K562 (cell line): ENCODE data around the gene MOB1A. TPM values are rescaled to one million over a fixed set of nuclear protein-coding genes. Genes with fewer than 3 reads are reported as not detected.

Source experiments
- C11orf30 ChIP-seq: fragments of 450-650 bp; IDR thresholded peaks from 2 replicates; pipeline ENCODE4 v1.6.1; 2016; ENCODE audit warnings: low read depth, mild to moderate bottlenecking
- CHD2 ChIP-seq: IDR thresholded peaks from 2 replicates; pipeline ENCODE4 v1.6.1; 2011; ENCODE audit warnings: low read depth, low read length
- CREB1 ChIP-seq, 2 experiments: sonication (generic) in 1 of 2; formaldehyde crosslinking in 1 of 2; IDR thresholded peaks; 2 replicates each; pipeline versions ENCODE4 v1.6.1 to v1.8.0; 2012 to 2022; ENCODE audit warnings: inconsistent platforms in 1 of 2, mild to moderate bottlenecking in 1 of 2, missing genetic modification reagents in 1 of 2, moderate library complexity in 1 of 2
- DACH1 ChIP-seq: fragments of 450-650 bp; IDR thresholded peaks from 2 replicates; pipeline ENCODE4 v1.6.1; 2018; ENCODE audit not compliant: partially characterized antibody
- ERF ChIP-seq: fragments of 450-650 bp; formaldehyde crosslinking; IDR thresholded peaks from 2 replicates; pipeline ENCODE4 v1.4.0; 2020; ENCODE audit warnings: mild to moderate bottlenecking, mixed read lengths
- FOXJ2 ChIP-seq: fragments of 200-800 bp; sonication (Bioruptor generic); IDR thresholded peaks from 2 replicates; pipeline ENCODE4 v1.6.1; 2016; ENCODE audit warnings: missing genetic modification characterization, missing compliant biosample characterization
- MAFG ChIP-seq: fragments of 450-650 bp; conservative IDR thresholded peaks from 2 replicates; pipeline ENCODE4 v1.6.1; 2016; ENCODE audit warnings: missing genetic modification characterization, missing compliant biosample characterization
- MCM5 ChIP-seq: fragments of 450-650 bp; IDR thresholded peaks from 2 replicates; pipeline ENCODE4 v1.6.1; 2016; ENCODE audit warnings: low read depth
- OTX1 ChIP-seq: fragments of 450-650 bp; formaldehyde crosslinking; IDR thresholded peaks from 2 replicates; pipeline ENCODE4 v1.4.0; 2022; ENCODE audit warnings: mild to moderate bottlenecking
- PHB ChIP-seq: fragments of 250-450 bp; sonication (Bioruptor Pico); IDR thresholded peaks from 2 replicates; pipeline ENCODE4 v1.5.0; 2021
- PHF20 ChIP-seq: fragments of 450-650 bp; IDR thresholded peaks from 2 replicates; pipeline ENCODE4 v1.6.1; 2018; ENCODE audit not compliant: partially characterized antibody
- POLR3A ChIP-seq: IDR thresholded peaks from 2 replicates; pipeline ENCODE4 v1.6.1; 2011; ENCODE audit warnings: borderline replicate concordance, mild to moderate bottlenecking, moderate library complexity; ENCODE audit not compliant: insufficient read length, insufficient read depth; ENCODE audit errors: extremely low read depth
- POLR3G ChIP-seq: IDR thresholded peaks from 2 replicates; pipeline ENCODE4 v1.6.1; 2011; ENCODE audit not compliant: insufficient read length, insufficient replicate concordance; ENCODE audit errors: extremely low read depth
- SIN3B ChIP-seq: fragments of 450-650 bp; IDR thresholded peaks from 2 replicates; pipeline ENCODE4 v1.6.1; 2017; ENCODE audit warnings: low read depth, mild to moderate bottlenecking, moderate library complexity
- TCF15 ChIP-seq: fragments of 250-450 bp; sonication (Bioruptor Pico); IDR thresholded peaks from 2 replicates; pipeline ENCODE4 v1.8.0; 2022; ENCODE audit warnings: moderate library complexity, mild to moderate bottlenecking, inconsistent platforms
- TFE3 ChIP-seq: fragments of 450-650 bp; formaldehyde crosslinking; IDR thresholded peaks from 2 replicates; pipeline ENCODE4 v1.4.0; 2020; ENCODE audit warnings: mild to moderate bottlenecking, mixed read lengths
- YBX1 ChIP-seq: fragments of 450-650 bp; IDR thresholded peaks from 2 replicates; pipeline ENCODE4 v1.7.1; 2016; ENCODE audit warnings: mild to moderate bottlenecking
- ZEB2 ChIP-seq: fragments of 450-650 bp; IDR thresholded peaks from 2 replicates; pipeline ENCODE4 v1.6.1; 2016
- ZKSCAN3 ChIP-seq: fragments of 250-450 bp; sonication (Bioruptor Pico); IDR thresholded peaks from 2 replicates; pipeline ENCODE4 v1.4.0; 2020
- ZNF184 ChIP-seq: sonication (generic); formaldehyde crosslinking; IDR thresholded peaks from 2 replicates; pipeline ENCODE4 v1.5.0; 2020; ENCODE audit warnings: missing genetic modification reagents
- ZNF280A ChIP-seq: fragments of 450-650 bp; IDR thresholded peaks from 2 replicates; pipeline ENCODE4 v1.6.1; 2018; ENCODE audit warnings: mild to moderate bottlenecking, low read depth; ENCODE audit not compliant: partially characterized antibody
- ZNF395 ChIP-seq: fragments of 200-800 bp; sonication (Bioruptor generic); IDR thresholded peaks from 2 replicates; pipeline ENCODE4 v1.6.1; 2017; ENCODE audit warnings: missing genetic modification characterization, missing compliant biosample characterization
- ZNF583 ChIP-seq: fragments of 250-450 bp; sonication (Bioruptor Pico); IDR thresholded peaks from 2 replicates; pipeline ENCODE4 v1.4.0; 2020
- ZNF589 ChIP-seq: fragments of 200-800 bp; sonication (Bioruptor generic); IDR thresholded peaks from 2 replicates; pipeline ENCODE4 v1.6.1; 2016; ENCODE audit warnings: low read depth, missing genetic modification characterization, missing compliant biosample characterization
- ZNF707 ChIP-seq: fragments of 250-450 bp; sonication (Bioruptor Pico); conservative IDR thresholded peaks from 2 replicates; pipeline ENCODE4 v1.8.0; 2022; ENCODE audit warnings: inconsistent platforms, mild to moderate bottlenecking, moderate library complexity
- polyA plus RNA-seq, 8 experiments: library from polyadenylated mRNA; depleted of rRNA in 4 of 8; stranded (reverse) in 5 of 8; unstranded in 3 of 8; fragments of >200 nt; fragmentation: Nextera tagmentation in 2 of 8; fragmentation: Illumina TruSeq in 1 of 8; extraction: Ambion mirVana in 2 of 8; extraction: Trizol in 1 of 8; gene quantifications; 2 replicates each; pipeline versions ENCODE4 v1.2.1 to v1.2.3, GENCODE V29; 2011 to 2014; ENCODE audit warnings: inconsistent platforms in 1 of 8, missing spikeins in 1 of 8
- total RNA-seq, 7 experiments: library from RNA; depleted of rRNA in 6 of 7; stranded (reverse); fragments of >200 nt in 6 of 7; fragmentation: Illumina TruSeq in 2 of 7; extraction: Trizol in 2 of 7; gene quantifications; 2 replicates each; pipeline versions ENCODE4 v1.2.1 to v1.2.3, GENCODE V29; 2011 to 2021; ENCODE audit warnings: low replicate concordance in 1 of 7

The MOB1A gene
- total and polyA plus RNA-seq, 9 of the 15 experiments (the other 6 are each of a cell fraction or from before 2014, with no cell fraction given) = 24.8 to 100 (median 60.2) TPM

GRCh38 chr2:74119912-74120825 lies 58.5 kb downstream of the MOB1A start (continued):
- TF ChIP-seq ZNF707 (0 out of 2 replicates have a peak, but pooled peaks have one; percentile 50), OTX1 (CRISPR knock-in tag) (no peak), TFE3 (CRISPR knock-in tag) (no peak), CHD2 (no peak), ZNF583 (CRISPR knock-in tag) (peak; percentile 92), FOXJ2 (tag) (no peak), SIN3B (peak; percentile 99), PHF20 (peak; percentile 98), MAFG (tag) (no peak), YBX1 (no peak), ZNF280A (no peak), MCM5 (no peak), ZNF589 (CRISPR knock-in tag) (no peak; the same call in 1 of the 2 replicates), ZEB2 (no peak), ZNF395 (CRISPR knock-in tag) (peak; percentile 65), ZNF184 (CRISPR knock-in tag) (no peak), POLR3A (no peak), CREB1 (IDR thresholded peaks at IDR 0.05) (peak; percentile 56), CREB1 (CRISPR knock-in tag; IDR thresholded peaks at IDR 0.05) (peak; percentile 49; the same call in 1 of the 2 replicates), DACH1 (no peak), POLR3G (no peak), C11orf30 (peak; percentile 100), ZKSCAN3 (CRISPR knock-in tag) (no peak), ERF (peak; percentile 96), TCF15 (CRISPR knock-in tag) (peak; percentile 79; the same call in 1 of the 2 replicates), PHB (no peak)
